Neural progenitor cell (in vitro differentiated cells): ENCODE measurements around the gene SKA2. TPM values are rescaled to one million over a fixed set of nuclear protein-coding genes. Genes with fewer than 3 reads are reported as not detected.

Experiments
- DNase-seq: peaks from one replicate; pipeline ENCODE4 v3.0.0-alpha.2; 2016; ENCODE audit warnings: low spot score
- H2AFZ ChIP-seq: fragments of 200-600 bp; sonication (generic); replicated peaks from 2 replicates; pipeline ENCODE4 v1.6.1; 2016; ENCODE audit warnings: antibody characterized with exemption
- H3F3A ChIP-seq: fragments of 200-600 bp; sonication (generic); 2 replicates; pipeline ENCODE4 v1.6.1; 2016; ENCODE audit warnings: antibody characterized with exemption, low read depth
- H3K27ac ChIP-seq: fragments of 200-600 bp; sonication (generic); 2 replicates; pipeline ENCODE4 v1.5.1; 2016; ENCODE audit warnings: mild to moderate bottlenecking
- H3K27me3 ChIP-seq: fragments of 200-600 bp; sonication (generic); 2 replicates; pipeline ENCODE4 v1.6.1; 2016; ENCODE audit warnings: mild to moderate bottlenecking, moderate library complexity
- H3K36me3 ChIP-seq: fragments of 200-600 bp; sonication (generic); 2 replicates; pipeline ENCODE4 v1.5.1; 2016
- H3K4me1 ChIP-seq: fragments of 200-600 bp; sonication (generic); 2 replicates; pipeline ENCODE4 v1.6.1; 2016; ENCODE audit warnings: mixed run types
- H3K4me2 ChIP-seq: fragments of 200-600 bp; sonication (generic); 2 replicates; pipeline ENCODE4 v1.6.1; 2016
- H3K4me3 ChIP-seq: fragments of 200-600 bp; sonication (generic); 2 replicates; pipeline ENCODE4 v1.5.1; 2016
- H3K79me2 ChIP-seq: fragments of 200-600 bp; sonication (generic); 2 replicates; pipeline ENCODE4 v1.6.1; 2016; ENCODE audit warnings: low read depth
- H3K9ac ChIP-seq: fragments of 200-600 bp; sonication (generic); 2 replicates; pipeline ENCODE4 v1.6.1; 2016
- H3K9me3 ChIP-seq: fragments of 200-600 bp; sonication (generic); 2 replicates; pipeline ENCODE4 v1.5.1; 2016; ENCODE audit warnings: low read depth
- H4K20me1 ChIP-seq: fragments of 200-600 bp; sonication (generic); 2 replicates; pipeline ENCODE4 v1.6.1; 2016; ENCODE audit warnings: low read depth
- H3K27ac Mint-ChIP-seq: 3 replicates; pipeline ENCODE4 v1.8.0; 2021; ENCODE audit warnings: mixed read lengths
- H3K27me3 Mint-ChIP-seq: 2 replicates; pipeline ENCODE4 v1.8.0; 2022; ENCODE audit warnings: low read depth, mild to moderate bottlenecking, inconsistent platforms, moderate library complexity, mixed read lengths; ENCODE audit not compliant: insufficient read depth
- H3K36me3 Mint-ChIP-seq: 3 replicates; pipeline ENCODE4 v1.8.0; 2021; ENCODE audit warnings: mixed read lengths
- H3K4me1 Mint-ChIP-seq: 3 replicates; pipeline ENCODE4 v1.8.0; 2021; ENCODE audit warnings: mixed read lengths
- H3K4me3 Mint-ChIP-seq: 3 replicates; pipeline ENCODE4 v1.8.0; 2021; ENCODE audit warnings: mild to moderate bottlenecking, moderate library complexity, mixed read lengths
- H3K9me3 Mint-ChIP-seq: 3 replicates; pipeline ENCODE4 v1.8.0; 2020; ENCODE audit warnings: mixed read lengths
- EZH2 ChIP-seq: fragments of 200-600 bp; sonication (generic); IDR thresholded peaks from 2 replicates; pipeline ENCODE4 v1.6.1; 2017; ENCODE audit warnings: antibody characterized with exemption, mild to moderate bottlenecking, moderate library complexity
- EZH2phosphoT487 ChIP-seq: fragments of 200-600 bp; sonication (generic); IDR thresholded peaks from 2 replicates; pipeline ENCODE4 v1.6.1; 2017; ENCODE audit warnings: antibody characterized with exemption
- total RNA-seq: library from RNA; depleted of rRNA; stranded (reverse); fragments of >200 nt; gene quantifications from 2 replicates; pipeline ENCODE4 v1.2.3, GENCODE V29; 2015; ENCODE audit warnings: low replicate concordance
- TF ChIP-seq, protein P1 (sequence below): fragments of 200-600 bp; sonication (generic); IDR thresholded peaks from 2 replicates; pipeline ENCODE4 v1.5.1; 2017; ENCODE audit warnings: antibody characterized with exemption, mild to moderate bottlenecking

SKA2 gene
- total RNA-seq, 1 donor from 2014 or later = 352 TPM

DNA sequence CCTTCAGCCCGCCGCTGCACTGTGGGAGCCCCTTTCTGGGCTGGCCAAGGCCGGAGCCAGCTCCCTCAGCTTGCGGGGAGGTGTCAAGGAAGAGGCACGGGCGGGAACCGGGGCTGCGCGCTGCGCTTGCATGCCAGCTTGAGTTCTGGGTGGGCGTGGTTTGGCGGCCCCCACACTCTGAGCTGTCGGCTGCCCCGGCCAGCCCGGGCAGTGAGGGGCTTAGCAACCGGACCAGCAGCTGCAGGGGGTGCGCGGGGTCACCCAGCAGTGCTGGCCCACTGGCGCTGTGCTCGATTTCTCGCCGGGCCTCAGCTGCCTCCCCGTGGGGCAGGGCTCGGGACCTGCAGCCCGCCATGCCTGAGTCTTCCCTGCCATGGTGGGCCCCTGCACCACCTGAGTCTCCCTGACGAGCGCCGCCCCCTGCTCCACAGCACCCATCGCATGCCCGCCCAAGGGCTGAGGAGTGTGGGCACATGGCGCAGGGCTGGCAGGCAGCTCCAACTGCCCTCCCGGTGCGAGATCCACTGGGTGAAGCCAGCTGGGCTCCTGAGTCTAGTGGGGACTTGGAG, 17.5 kb upstream of the SKA2 start:
- no peak overlapping the region for H3K9ac ChIP-seq
- no peak overlapping the region for H3K27ac ChIP-seq
- no peak overlapping the region for H2AFZ ChIP-seq
- no peak for DNase-seq
- H3K36me3 ChIP-seq = peaks cover 11% of the 10 kb centered on the region
- Mint-ChIP-seq H3K9me3 (no peaks in the 10 kb centered on the region), H3K36me3 (peaks cover 36% of the 10 kb centered on the region), H3K4me3 (no peak overlapping the region), H3K27ac (no peak overlapping the region), H3K4me1 (no peaks in the 10 kb centered on the region), H3K27me3 (peaks cover 2% of the 10 kb centered on the region)
- H3F3A ChIP-seq = no peaks in the 10 kb centered on the region
- peaks cover 52% of the 10 kb centered on the region for H3K79me2 ChIP-seq
- H4K20me1 ChIP-seq = no peaks in the 10 kb centered on the region
- H3K4me3 ChIP-seq = no peak overlapping the region
- TF ChIP-seq, protein P1, sequence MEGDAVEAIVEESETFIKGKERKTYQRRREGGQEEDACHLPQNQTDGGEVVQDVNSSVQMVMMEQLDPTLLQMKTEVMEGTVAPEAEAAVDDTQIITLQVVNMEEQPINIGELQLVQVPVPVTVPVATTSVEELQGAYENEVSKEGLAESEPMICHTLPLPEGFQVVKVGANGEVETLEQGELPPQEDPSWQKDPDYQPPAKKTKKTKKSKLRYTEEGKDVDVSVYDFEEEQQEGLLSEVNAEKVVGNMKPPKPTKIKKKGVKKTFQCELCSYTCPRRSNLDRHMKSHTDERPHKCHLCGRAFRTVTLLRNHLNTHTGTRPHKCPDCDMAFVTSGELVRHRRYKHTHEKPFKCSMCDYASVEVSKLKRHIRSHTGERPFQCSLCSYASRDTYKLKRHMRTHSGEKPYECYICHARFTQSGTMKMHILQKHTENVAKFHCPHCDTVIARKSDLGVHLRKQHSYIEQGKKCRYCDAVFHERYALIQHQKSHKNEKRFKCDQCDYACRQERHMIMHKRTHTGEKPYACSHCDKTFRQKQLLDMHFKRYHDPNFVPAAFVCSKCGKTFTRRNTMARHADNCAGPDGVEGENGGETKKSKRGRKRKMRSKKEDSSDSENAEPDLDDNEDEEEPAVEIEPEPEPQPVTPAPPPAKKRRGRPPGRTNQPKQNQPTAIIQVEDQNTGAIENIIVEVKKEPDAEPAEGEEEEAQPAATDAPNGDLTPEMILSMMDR = no peak
- no peak for TF ChIP-seq EZH2
- TF ChIP-seq EZH2phosphoT487 = no peak
- no peaks in the 10 kb centered on the region for H3K4me1 ChIP-seq
- H3K9me3 ChIP-seq = no peaks in the 10 kb centered on the region
- H3K4me2 ChIP-seq = no peak overlapping the region
- no peaks in the 10 kb centered on the region for H3K27me3 ChIP-seq

DNA sequence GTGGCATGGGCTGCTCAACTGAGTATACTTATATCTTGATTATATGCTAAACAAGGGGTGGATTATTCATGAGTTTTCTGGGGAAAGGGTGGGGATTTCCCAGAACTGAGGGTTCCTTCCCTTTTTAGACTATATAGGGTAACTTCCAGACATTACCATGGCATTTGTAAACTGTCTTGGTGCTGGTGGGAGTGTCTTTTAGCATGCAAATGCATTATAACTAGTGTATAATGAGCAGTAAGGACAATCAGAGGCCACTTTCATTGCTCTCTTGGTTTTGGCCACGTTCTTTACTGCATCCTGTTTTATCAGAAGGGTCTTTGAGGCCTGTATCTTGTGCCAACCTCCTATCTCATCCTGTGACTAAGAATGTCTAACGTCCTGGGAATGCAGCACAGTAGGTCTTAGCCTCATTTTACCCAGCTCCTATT, 12.6 kb upstream of the SKA2 start:
- Histone ChIP-seq H3K79me2 (peaks cover 75% of the 10 kb centered on the region), H3K9ac (no peak overlapping the region), H2AFZ (no peak overlapping the region), H3K9me3 (no peaks in the 10 kb centered on the region), H3K4me3 (no peak overlapping the region), H4K20me1 (no peaks in the 10 kb centered on the region), H3K36me3 (peaks cover 11% of the 10 kb centered on the region), H3K27ac (peak overlapping the region; percentile 26), H3F3A (peaks cover 27% of the 10 kb centered on the region), H3K4me2 (no peak overlapping the region), H3K4me1 (peaks cover 15% of the 10 kb centered on the region), H3K27me3 (no peaks in the 10 kb centered on the region)
- Mint-ChIP-seq H3K27me3 (no peaks in the 10 kb centered on the region), H3K4me3 (no peak overlapping the region), H3K36me3 (peaks cover 15% of the 10 kb centered on the region), H3K9me3 (no peaks in the 10 kb centered on the region), H3K4me1 (peaks cover 9% of the 10 kb centered on the region), H3K27ac (no peak overlapping the region)
- TF ChIP-seq, protein P1 = no peak
- no peak for TF ChIP-seq EZH2phosphoT487
- no peak for TF ChIP-seq EZH2
- DNase-seq = no peak

DNA sequence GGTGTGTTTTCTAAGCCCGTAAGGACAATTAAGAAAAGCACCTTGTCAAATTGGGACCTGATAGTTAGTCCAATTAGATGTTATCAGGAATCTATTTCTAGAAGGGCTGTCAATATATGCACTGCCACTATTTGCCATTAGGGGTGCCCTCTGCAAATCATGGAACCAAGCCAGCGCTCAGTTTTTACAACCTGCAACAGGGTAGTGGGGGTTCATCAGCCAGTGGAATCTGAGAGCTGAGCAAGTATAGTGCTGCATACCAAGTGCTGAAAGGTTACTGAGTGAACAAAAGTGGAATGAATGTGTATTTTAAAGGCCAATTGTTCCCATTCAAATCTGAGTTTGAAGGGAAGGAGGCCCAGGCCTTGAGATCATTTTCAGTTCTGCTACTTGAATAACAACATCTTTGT, 11.0 kb upstream of the SKA2 start:
- H3K36me3 ChIP-seq = peaks cover 9% of the 10 kb centered on the region
- no peak overlapping the region for H3K4me3 Mint-ChIP-seq
- peak overlapping the region; percentile 3 for H3K4me3 ChIP-seq
- H3K9me3 Mint-ChIP-seq = no peaks in the 10 kb centered on the region
- peaks cover 9% of the 10 kb centered on the region for H3K4me1 Mint-ChIP-seq
- peak; percentile 91 for DNase-seq
- H3K4me1 ChIP-seq = peaks cover 20% of the 10 kb centered on the region
- H3K4me2 ChIP-seq = peak overlapping the region; percentile 66
- H3K9me3 ChIP-seq = no peaks in the 10 kb centered on the region
- peaks cover 92% of the 10 kb centered on the region for H3K79me2 ChIP-seq
- H3K27ac ChIP-seq = peak overlapping the region; percentile 93
- H3K9ac ChIP-seq = no peak overlapping the region
- peak overlapping the region; percentile 81 for H3K27ac Mint-ChIP-seq
- H3F3A ChIP-seq = peaks cover 38% of the 10 kb centered on the region
- H3K27me3 ChIP-seq = no peaks in the 10 kb centered on the region
- peaks cover 11% of the 10 kb centered on the region for H3K36me3 Mint-ChIP-seq
- no peaks in the 10 kb centered on the region for H4K20me1 ChIP-seq
- no peaks in the 10 kb centered on the region for H3K27me3 Mint-ChIP-seq
- H2AFZ ChIP-seq = no peak overlapping the region
- TF ChIP-seq EZH2phosphoT487 = no peak
- TF ChIP-seq, protein P1 = peak; percentile 74
- TF ChIP-seq EZH2 = no peak
